ENCODE results near the gene UPK2.

UPK2 gene

DNA sequence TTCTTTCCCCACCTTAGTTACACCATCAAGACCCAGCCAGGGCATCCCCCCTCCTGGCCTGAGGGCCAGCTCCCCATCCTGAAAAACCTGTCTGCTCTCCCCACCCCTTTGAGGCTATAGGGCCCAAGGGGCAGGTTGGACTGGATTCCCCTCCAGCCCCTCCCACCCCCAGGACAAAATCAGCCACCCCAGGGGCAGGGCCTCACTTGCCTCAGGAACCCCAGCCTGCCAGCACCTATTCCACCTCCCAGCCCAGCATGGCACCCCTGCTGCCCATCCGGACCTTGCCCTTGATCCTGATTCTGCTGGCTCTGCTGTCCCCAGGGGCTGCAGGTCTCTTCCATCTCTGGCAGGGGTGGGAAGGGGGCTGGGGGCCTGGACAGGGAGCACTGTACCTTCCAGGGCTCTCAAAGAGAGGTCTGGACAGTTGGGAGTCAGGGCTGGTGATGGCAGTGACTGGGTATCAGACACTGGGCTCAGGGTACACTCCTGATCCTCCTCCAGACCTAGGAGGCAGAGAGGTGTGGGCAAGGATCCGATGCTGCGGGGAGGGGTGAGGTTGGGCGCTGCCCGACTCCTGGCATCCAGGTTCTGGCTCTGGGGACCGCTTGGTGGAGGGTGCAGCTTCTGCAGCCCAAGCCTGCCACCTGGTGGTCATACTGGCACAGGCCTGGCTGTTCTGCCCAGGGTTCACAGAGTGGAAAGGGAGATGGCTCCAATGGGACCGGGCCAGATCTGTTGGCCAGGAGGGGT, at the start of gene UPK2:
TSS of gene UPK2 (plus strand) at position 205 of the 753 bp plus-strand sequence. CDS start at position 258, 53 bp downstream.
- peak; percentile 44 for DNase-seq

DNA sequence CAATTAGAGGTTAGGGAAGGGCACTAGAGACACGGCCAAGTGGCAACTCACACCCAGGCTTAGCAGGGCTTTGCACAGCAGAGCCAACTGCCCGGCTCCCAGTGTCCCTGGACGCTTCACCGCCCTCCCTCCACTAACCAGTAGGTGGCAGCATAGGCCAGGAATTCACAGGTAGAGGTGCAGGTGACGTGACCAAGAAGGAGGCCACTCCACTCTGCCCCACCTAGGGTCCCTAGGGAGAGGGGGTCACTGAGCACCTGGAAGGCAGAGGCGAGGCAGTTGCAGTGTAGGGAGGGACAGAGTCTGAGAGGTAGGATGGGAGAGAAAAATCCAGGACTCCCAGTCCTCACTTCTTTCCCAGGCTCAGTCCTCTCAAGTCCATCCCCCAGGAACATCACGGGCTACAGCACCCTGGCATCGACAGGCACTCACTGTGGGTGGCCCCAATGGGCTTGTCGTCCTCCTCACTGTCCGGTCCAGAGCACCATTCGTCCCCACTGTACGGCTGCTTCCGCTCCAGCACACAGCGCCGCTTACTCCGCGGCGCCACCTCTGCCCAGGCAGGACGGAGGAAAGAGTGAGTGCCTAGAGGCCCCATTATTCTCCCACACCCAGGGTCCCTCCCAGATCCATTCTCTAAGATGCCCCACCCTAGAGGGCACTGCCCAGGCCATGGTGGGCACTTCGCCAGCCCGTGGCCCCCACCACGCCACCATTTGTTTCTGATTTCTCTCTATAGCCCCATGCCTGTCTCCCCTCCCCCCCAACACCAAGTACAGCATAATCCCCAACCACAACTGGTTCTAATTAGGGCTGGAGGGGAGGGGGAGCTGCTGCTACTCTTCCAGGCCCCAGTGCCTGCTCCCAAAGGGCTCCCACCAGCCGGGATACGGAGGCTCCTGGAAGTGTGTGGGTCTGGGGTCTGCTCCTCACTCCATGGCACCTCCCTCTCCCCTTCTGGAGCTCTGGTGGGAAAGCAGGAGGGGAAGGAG, 48.8 kb upstream of the UPK2 start:
- DNase-seq = peak; percentile 46

DNA sequence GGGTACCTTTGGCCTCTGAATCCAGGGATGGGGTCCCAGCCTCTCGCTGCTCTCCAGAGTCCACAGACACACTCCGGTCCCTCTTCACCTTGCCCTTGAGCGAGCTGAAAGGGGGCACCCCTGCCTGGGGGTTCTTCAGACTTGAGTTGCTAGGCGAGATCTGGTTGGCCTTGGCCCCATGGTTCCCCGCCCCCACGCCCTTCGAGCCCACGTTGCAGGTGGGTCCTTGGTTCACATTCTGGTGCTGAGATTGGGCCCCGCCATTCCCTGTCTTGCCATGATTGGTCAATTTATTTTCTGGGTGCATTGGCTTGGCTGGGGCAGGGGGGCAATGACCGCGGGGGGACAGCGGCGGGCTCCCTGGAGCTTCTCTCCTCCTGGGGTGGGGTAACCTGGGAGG, 47.8 kb upstream of the UPK2 start:
- no peak for DNase-seq

DNA sequence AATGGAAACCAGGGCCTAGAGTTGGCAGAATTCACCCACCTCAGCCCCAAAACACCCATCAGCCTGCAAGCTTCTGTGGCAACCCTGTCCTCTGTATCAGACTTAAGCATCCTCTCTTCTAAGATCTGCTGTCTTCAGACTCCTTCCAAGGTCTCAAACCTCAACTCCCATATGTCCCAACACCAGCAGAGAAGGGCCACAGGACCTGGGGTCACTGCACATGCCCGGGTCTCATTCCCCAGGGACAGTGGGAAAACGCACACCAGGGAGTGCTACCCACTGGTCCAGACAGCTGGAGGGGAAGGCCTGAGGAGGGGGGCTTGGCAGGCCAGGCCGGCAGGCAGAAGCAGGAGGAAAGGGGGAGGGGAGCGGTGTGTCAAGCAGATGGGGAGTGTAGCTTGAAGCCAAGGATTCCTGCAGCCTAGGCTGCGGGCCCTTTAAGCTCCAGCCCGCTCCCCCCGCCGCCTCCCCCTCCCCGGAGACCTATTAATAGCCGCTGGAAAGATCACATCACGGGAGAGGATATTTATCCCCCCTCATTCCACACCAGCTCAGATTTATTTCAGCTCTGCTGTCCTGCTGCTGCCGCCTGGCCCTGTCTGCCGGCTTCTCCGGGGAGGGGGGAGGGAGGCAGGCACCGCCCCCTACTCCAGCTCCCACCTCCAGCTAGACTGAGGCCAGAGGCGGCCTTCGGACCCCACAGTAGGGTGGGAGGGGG, 47.0 kb upstream of the UPK2 start:
- DNase-seq = peak; percentile 83

- no peak for DNase-seq
Observed at GRCh38 chr11:118909619-118910308, 46.3 kb upstream of the UPK2 start.

DNA sequence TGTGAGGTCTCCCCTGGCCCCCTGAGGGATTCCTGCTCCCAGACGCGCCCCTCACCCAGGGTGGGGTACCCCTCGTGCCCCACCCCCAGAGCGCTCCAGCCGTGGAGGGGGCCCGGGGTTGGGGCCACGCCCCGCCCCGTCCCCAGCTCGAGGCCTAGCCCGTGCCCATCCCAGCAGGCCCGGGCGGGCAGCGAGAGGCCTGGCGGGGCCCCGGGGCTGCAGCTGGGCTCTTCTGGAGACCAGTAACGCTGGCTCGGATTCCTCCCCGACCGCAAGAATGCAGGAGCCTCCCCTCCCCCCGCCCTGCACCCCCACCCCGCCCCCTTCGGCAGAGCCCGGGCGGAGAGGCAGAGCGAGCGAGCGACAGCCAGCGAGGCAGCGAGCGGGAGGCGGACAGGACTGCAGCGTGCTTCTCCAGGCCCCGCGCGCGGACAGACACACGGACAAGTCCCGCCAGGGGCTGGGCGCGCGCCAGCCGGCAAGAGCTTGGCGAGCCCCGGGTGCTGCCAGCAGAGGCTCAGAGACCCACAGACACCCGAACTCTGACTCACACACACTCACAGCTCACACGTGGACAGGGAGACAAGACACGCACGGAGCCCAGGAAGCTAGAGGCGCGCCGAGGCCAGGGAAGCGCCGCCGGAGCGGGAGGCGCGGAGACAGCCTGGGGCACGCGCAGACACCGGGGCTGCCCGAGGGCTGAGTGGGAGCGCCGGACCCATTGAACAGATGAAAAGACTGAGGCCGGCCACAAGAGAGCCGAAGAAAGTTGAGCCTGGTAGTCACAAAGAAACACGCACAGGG, 45.6 kb upstream of the UPK2 start:
- DNase-seq = peak; percentile 4

- no peak for DNase-seq
Observed at GRCh38 chr11:118911113-118911879, 44.8 kb upstream of the UPK2 start.

DNA sequence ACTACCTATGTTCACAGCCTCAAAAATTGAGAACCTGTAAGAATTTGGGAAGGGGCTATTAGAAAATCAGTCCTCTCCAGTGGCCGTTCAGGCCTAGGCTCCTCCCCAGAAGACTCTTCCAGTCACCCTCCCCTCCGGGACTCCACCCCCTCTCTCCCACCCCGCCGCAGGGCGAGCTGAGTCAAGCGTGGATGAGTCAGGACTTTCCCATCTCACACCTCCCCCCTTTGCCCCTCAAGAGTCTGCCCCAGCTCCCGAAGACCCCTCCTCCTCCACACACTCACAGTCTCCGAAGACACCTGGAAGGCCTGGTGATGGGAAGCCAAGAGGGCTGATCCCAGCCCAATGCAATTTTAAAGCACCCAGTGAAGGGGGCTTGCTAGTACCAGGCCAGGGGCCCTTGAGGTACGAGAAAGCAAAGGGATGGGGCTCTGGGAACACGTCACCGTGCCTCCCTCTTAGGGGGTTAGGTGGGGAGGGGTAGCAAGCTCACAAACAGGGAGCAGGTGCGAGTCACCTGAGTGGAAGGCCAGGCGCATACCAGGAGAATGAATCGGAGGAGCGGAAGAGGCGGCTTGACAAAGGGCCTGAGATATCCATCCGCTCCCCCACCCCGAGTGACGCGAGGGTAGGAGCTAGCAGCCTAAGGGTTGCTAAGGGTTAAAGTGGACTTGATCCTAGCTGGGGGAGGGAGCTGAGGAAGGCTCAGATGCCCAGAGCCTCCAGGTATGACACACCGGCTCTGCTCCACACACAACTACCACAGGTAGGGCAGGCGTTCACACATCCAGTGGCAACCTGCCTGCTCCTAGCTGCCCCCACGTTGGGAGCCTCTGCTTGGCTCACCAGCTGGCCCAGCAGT, 44.0 kb upstream of the UPK2 start:
- DNase-seq = peak; percentile 31

DNA sequence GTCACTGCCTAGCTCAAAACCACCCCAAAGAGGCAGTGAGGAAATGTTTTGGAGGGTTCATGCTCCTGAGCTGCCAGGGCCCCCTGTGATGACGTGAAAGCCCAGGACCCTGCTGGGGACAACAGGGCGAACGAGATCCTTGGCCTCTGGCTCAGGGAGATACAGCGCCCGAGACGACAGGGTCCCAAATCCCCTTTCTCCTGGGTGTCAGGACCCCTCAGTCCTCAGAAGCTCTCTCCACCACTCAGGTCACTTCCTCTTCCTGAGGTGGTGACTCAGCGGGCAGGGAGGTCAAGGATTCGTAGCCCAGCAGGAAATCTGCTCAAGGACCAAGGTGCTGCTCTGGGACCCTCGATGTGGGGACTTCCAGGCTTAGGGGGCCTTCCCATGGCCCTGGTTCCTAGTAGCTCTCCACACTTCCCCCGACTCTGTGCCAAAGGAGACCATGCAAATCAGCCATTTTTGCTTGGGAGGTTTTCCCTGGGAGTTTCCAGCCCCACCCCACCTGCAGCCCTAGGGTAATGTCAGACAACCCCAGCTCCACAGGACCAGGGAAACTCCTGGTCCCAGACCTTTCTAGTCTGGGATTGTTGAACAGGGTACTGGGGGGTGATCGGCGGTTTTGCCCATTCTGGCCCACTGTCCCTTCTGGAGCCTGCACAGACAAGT, 43.2 kb upstream of the UPK2 start:
- DNase-seq = no peak

GRCh38 chr11:118913411-118914125, 42.5 kb upstream of the UPK2 start:
- no peak for DNase-seq

DNA sequence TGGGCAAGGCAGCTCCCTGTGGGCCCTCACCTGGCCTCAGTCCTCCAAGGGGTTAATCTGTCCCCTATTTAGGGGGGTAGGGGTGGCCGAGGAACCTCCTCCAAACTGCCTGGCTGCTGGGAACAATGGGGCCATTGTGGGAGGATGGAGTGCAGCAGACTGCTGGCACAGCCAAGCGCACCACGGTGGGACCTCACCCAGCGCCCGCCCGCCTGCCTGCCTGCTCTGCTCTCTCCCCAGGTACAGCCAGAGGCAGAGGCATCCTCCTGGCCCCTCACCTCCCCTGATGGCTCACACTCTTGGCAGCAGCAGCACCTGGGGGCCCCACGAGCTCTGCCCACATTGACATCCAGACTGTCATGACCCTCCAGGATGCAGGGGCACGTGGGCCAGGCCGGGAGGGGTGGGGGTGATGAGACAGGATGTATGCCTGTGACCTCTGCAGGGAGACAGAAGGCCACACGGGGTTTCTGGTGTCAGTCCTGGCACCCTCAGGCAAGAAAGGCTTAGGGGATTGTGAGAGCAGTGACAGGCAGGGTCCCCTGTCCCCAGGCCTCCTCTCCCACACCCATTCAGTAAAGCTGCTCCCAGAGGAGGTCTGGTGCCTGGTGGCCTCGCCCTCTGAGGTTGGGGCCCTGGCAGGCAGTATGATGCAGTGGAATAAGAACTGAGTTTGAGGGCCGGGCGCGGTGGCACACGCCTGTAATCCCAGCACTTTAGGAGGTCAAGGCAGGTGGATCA, 41.8 kb upstream of the UPK2 start:
- no peak for DNase-seq

DNA sequence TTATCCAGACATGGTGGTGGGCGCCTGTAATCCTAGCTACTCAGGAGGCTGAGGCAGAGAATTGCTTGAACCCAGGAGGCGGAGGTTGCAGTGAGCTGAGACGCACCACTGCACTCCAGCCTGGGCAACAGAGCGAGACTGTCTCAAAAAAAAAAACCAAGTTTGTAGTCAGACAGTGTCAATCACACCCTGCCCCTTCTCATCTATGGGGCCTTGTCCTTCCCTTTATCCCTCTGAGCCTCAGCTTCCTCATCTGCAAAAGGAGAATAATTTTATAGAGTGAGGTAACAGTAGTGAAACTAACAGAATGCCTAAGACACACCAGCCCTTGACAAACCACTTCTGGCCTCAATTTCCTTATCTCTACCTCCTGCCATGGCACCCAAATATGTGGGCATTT, 41.1 kb upstream of the UPK2 start:
- no peak for DNase-seq

GRCh38 chr11:118915396-118915795, 40.7 kb upstream of the UPK2 start:
- DNase-seq = no peak

GRCh38 chr11:118915941-118916841, 39.9 kb upstream of the UPK2 start:
- no peak for DNase-seq

GRCh38 chr11:118916842-118917388, 39.2 kb upstream of the UPK2 start:
- DNase-seq = no peak

- peak; percentile 16 for DNase-seq
Observed at GRCh38 chr11:118917481-118918127, 38.5 kb upstream of the UPK2 start.
